HEK293T (cell line): ENCODE measurements around the gene PLEKHO2.

Experiments used
- CTCF ChIA-PET: fragments of 350-600 bp; formaldehyde crosslinking; extraction: SDS; loops from one replicate; lab custom pipeline; 2021; ENCODE audit warnings: antibody characterized with exemption, inconsistent platforms; lab: Yijun Ruan, JAX
- POLR2A ChIA-PET: fragments of 350-600 bp; formaldehyde crosslinking; extraction: SDS; loops from one replicate; lab custom pipeline; 2020; ENCODE audit warnings: antibody characterized with exemption, inconsistent platforms; lab: Yijun Ruan, JAX
- DNase-seq: peaks from one replicate; pipeline ENCODE4 v3.0.0; 2012; ENCODE audit warnings: mixed read lengths; ENCODE audit errors: extremely low spot score
- ARNT ChIP-seq: fragments of 450-650 bp; IDR thresholded peaks from 2 replicates; pipeline ENCODE4 v1.6.1; 2017; ENCODE audit warnings: mild to moderate bottlenecking
- BHLHE40 ChIP-seq: fragments of 450-650 bp; IDR thresholded peaks from 2 replicates; pipeline ENCODE4 v1.6.1; 2016; ENCODE audit warnings: mild to moderate bottlenecking, moderate library complexity, borderline replicate concordance
- CTBP1 ChIP-seq: fragments of 450-650 bp; IDR thresholded peaks from 2 replicates; pipeline ENCODE4 v1.6.1; 2016; ENCODE audit warnings: borderline replicate concordance
- ELF4 ChIP-seq: fragments of 450-650 bp; IDR thresholded peaks from 2 replicates; pipeline ENCODE4 v1.6.1; 2017; ENCODE audit warnings: antibody characterized with exemption
- FOXA1 ChIP-seq: fragments of 450-650 bp; IDR thresholded peaks from 2 replicates; pipeline ENCODE4 v1.6.1; 2016; ENCODE audit warnings: mild to moderate bottlenecking
- FOXK2 ChIP-seq: fragments of 450-650 bp; IDR thresholded peaks from 2 replicates; pipeline ENCODE4 v1.6.1; 2016; ENCODE audit warnings: mild to moderate bottlenecking
- FOXM1 ChIP-seq: fragments of 450-650 bp; IDR thresholded peaks from 2 replicates; pipeline ENCODE4 v1.6.1; 2017; ENCODE audit warnings: mild to moderate bottlenecking, borderline replicate concordance
- HDGF ChIP-seq: fragments of 450-650 bp; IDR thresholded peaks from 2 replicates; pipeline ENCODE4 v1.6.1; 2017; ENCODE audit warnings: antibody characterized with exemption, borderline replicate concordance
- L3MBTL2 ChIP-seq: fragments of 450-650 bp; conservative IDR thresholded peaks from 2 replicates; pipeline ENCODE4 v1.6.1; 2016; ENCODE audit warnings: mild to moderate bottlenecking
- LEF1 ChIP-seq: fragments of 450-650 bp; IDR thresholded peaks from 2 replicates; pipeline ENCODE4 v1.6.1; 2017; ENCODE audit warnings: mild to moderate bottlenecking, borderline replicate concordance
- NFRKB ChIP-seq: fragments of 450-650 bp; IDR thresholded peaks from 2 replicates; pipeline ENCODE4 v1.6.1; 2016; ENCODE audit warnings: mild to moderate bottlenecking, moderate library complexity
- SP1 ChIP-seq: fragments of 450-650 bp; IDR thresholded peaks from 2 replicates; pipeline ENCODE4 v1.6.1; 2017
- SUZ12 ChIP-seq: fragments of 450-650 bp; IDR thresholded peaks from 2 replicates; pipeline ENCODE4 v1.6.1; 2016; ENCODE audit warnings: mild to moderate bottlenecking
- TARDBP ChIP-seq: fragments of 450-650 bp; IDR thresholded peaks from 2 replicates; pipeline ENCODE4 v1.6.1; 2016
- ZNF384 ChIP-seq: fragments of 450-650 bp; IDR thresholded peaks from 2 replicates; pipeline ENCODE4 v1.6.1; 2016
- TF ChIP-seq, protein P1 (sequence below): fragments of 450-650 bp; IDR thresholded peaks from 2 replicates; pipeline ENCODE4 v1.6.1; 2016

Gene PLEKHO2

DNA sequence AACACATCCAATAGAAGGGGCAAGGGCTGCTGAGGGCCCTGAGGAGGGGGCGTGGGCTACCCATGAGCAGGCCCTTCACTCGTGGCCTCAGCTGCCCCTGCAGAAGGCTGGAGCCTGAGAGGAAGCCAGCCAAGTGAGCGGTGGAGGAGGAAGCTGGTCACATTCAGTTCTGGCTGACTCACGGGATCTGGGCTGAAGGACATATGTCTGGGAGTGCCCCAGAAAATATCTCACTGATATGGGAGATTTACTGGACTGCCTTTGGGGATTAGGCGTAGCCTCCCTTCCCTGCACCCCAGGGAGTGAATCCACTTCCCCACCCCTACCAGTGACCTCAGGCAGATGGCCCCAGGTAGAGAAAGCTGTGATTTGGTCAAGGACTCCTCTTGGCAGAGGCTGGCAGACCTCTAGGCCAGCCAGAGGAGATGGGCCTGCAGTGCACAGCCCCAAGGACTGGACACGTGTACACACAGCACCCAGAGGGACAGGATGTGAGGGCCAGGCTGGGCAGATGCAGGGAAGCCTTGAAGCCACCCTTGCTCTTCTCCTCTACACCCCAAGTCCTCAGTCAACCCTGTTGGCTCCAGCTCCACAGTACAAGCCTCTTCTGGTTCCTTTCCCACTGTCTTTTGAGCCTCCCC lies 55.8 kb downstream of the PLEKHO2 start:
- no peak for DNase-seq
- CTCF ChIA-PET, result no interaction called here
- TF ChIP-seq HDGF (no peak), FOXM1 (no peak), TARDBP (no peak), LEF1 (no peak), ARNT (no peak), FOXK2 (no peak)
- POLR2A ChIA-PET, result no interaction called here

DNA sequence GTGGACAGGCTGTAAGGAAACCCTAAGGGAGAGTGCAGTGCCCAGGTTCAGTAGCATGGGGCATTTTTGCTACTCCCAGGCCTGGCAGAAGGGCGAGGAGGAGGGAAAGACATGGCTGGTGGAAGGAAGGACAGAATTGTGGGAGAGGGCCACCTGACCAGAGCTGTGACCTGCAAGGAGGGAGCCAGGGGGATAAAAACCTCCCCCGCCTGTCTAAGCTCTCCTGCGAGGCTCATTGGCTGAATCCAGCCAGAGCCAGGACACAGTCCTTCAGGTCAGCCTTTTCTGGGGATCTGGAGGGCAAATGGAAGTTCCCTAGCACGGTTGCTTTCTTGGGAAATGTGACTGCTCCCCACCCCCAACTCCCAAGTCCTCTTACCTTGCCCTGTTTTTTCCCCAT lies 56.7 kb downstream of the PLEKHO2 start:
- ChIA-PET POLR2A (no interaction called here), CTCF (no interaction called here)
- no peak for DNase-seq
- TF ChIP-seq L3MBTL2 (no peak), SP1 (no peak), LEF1 (no peak), ARNT (no peak), NFRKB (no peak), FOXM1 (no peak), BHLHE40 (no peak), ZNF384 (no peak), FOXA1 (no peak), ELF4 (no peak), FOXK2 (no peak), SUZ12 (no peak), CTBP1 (no peak), TARDBP (no peak), HDGF (no peak)
- TF ChIP-seq, protein P1, sequence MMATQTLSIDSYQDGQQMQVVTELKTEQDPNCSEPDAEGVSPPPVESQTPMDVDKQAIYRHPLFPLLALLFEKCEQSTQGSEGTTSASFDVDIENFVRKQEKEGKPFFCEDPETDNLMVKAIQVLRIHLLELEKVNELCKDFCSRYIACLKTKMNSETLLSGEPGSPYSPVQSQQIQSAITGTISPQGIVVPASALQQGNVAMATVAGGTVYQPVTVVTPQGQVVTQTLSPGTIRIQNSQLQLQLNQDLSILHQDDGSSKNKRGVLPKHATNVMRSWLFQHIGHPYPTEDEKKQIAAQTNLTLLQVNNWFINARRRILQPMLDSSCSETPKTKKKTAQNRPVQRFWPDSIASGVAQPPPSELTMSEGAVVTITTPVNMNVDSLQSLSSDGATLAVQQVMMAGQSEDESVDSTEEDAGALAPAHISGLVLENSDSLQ, result no peak

DNA sequence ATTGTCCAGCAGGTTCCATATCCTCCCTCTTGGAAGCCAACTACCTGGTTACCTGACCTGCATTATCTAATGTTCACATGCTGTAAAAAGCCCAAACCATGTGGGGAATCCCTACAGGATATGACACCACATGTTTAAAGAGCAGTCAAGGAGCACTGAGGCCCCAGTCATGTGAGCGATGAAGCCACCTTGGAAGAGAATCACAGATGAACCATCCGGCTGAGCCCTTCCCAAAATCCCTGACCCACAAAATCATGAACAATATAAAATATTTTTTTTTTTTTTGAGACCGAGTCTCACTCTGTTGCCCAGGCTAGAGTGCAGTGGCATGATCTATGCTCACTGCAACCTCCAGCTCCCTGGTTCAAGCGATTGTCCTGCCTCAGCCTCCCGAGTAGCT lies 59.4 kb downstream of the PLEKHO2 start:
- CTCF ChIA-PET, result no interaction called here
- no peak for DNase-seq

DNA sequence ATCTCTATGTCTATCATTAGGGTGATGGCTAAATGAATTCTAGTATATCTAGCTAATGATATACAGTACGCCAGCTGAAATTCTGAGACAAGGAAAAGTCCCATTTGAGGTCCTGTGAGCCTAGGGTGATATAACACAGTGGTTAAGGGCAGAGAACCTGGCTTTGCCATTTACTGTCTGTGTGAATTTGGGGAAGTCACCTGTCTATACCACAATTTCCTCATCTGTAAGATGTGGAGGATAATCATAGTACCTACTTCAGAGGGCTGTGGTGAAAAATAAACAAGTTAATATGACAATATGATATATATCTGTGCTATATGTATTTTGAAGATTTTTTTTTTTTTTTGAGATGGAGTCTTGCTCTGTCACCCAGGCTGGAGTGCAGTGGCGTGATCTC lies 60.2 kb downstream of the PLEKHO2 start:
- POLR2A ChIA-PET, result no interaction called here
- CTCF ChIA-PET, result no interaction called here
- TF ChIP-seq FOXA1, result no peak
- no peak for TF ChIP-seq BHLHE40
- no peak for TF ChIP-seq CTBP1
- no peak for TF ChIP-seq ARNT
- no peak for TF ChIP-seq SUZ12
- TF ChIP-seq ELF4, result no peak
- TF ChIP-seq LEF1, result no peak
- TF ChIP-seq HDGF, result no peak
- no peak for TF ChIP-seq NFRKB
- no peak for TF ChIP-seq FOXK2
- TF ChIP-seq L3MBTL2, result no peak
- no peak for TF ChIP-seq SP1
- TF ChIP-seq TARDBP, result no peak
- TF ChIP-seq ZNF384, result no peak
- no peak for TF ChIP-seq FOXM1
- TF ChIP-seq, protein P1, result no peak
- no peak for DNase-seq

More for the DNA sequence above, 59.4 kb downstream of the PLEKHO2 start:
- TF ChIP-seq ARNT, result no peak
- TF ChIP-seq FOXK2, result no peak
- POLR2A ChIA-PET, result no interaction called here

DNA sequence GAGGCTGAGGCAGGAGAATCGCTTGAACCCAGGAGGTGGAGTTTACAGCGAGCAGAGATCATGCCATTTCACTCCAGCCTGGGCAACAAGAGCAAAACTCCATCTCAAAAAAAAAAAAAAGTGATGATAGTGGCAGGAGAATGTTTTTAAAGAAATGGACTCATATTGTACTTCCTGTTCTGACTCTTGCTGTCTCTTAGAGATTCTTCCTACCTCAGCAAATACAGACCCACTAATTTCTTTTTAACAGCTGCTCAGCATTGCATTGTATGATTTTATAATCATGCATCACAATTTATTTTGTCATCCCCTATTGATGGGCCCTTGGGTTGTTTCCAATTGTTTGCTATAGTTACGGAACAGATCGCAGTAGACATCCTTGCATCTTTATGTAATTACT lies 61.1 kb downstream of the PLEKHO2 start:
- POLR2A ChIA-PET, result no interaction called here
- DNase-seq, result no peak
- CTCF ChIA-PET, result no interaction called here
- TF ChIP-seq CTBP1 (no peak), HDGF (no peak), ARNT (no peak), FOXK2 (no peak), L3MBTL2 (no peak), SUZ12 (no peak), LEF1 (no peak), BHLHE40 (no peak), ZNF384 (no peak), TARDBP (no peak), ELF4 (no peak), SP1 (no peak), FOXM1 (no peak), NFRKB (no peak), FOXA1 (no peak)
- TF ChIP-seq, protein P1, result no peak

DNA sequence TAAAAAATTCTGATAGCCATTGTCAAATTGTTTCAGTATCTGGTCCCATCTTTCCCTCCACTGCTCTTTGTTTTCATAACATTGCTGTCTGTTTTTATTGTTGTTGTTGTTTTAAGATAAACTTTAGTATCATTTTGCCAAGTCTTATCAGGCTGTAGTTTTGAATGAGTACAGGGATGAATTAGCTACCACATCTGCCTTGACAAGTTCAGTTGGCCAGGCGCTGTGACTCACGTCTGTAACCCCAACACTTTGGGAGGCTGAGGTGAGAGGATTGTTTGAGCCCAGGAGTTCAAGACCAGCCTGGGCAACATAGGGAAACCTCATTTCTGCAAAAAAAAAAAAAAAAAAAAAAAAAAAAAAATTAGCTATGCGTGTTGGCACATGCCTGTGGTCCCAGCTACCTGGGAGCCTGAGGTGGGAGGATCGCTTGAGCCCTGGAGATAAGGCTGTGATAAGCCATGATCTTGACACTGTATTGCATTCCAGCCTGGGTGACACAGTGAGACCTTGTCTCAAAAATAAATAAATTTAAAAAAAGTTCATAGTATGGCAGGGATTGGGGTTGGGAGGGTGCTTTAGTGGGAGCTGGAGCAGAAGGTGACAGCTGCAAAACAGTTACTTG lies 61.7 kb downstream of the PLEKHO2 start:
- TF ChIP-seq FOXK2 (no peak), SUZ12 (no peak), NFRKB (no peak), FOXM1 (no peak), TARDBP (no peak), HDGF (no peak), ZNF384 (no peak), CTBP1 (no peak), L3MBTL2 (no peak), BHLHE40 (no peak), FOXA1 (no peak), SP1 (no peak), ARNT (no peak)
- TF ChIP-seq, protein P1, result no peak
- CTCF ChIA-PET, result no interaction called here
- DNase-seq, result no peak
- POLR2A ChIA-PET, result no interaction called here
